Activated T-helper 1 cell treated with Interleukin-2 at 50 U/mL for 16 hours (primary cell): Measurements from ENCODE around the gene TUBA4B.

Experiments used
- DNase-seq: peaks from one replicate; pipeline ENCODE4 v3.0.0-alpha.2; 2020; ENCODE audit warnings: low read depth

The TUBA4B gene

DNA sequence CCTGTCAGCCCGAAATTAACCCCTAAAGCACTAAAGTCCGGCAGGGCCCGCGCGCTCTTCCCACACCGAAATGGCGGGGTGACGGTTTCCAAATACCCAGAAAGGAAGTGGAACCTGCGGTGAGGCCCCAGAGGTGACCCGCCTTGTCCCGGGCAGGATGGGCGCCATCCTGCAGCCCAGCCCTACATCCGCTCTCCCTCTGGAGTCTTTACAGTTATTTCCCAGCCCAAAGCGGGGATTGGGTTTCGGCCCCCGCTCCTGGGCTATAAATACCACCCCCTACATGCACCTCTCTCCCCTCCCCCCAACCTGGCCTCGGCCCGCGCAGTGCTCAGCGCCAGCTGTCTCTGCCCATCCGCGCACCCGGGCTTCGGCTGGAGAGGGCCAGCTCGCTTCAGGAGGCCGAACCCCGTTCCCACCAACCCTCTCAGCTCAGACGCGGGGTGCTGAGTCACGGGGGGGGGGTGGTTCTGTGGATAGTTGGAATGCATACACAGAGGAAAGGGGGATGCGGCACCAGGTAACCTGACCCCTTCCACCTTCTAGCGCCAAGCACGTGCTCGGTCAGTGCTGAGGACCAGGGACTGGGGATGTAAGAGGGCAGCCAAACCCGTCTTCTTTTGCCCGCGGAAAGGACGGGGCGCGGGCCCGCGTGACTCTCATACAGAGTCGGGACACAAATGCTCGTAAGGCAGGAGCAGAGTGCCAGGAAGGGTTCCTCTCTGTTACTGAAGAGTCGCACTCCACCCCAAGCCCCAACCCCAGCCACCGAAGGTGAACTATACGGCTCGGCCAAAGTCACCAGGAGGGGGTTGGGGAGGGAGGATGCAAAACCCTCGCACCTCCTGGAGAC is at the start of gene TUBA4B:
Gene TUBA4B (plus strand): TSS at position 344 of the 853 bp plus-strand sequence. CDS start 165 bp downstream, at position 509.
- no peak for DNase-seq

DNA sequence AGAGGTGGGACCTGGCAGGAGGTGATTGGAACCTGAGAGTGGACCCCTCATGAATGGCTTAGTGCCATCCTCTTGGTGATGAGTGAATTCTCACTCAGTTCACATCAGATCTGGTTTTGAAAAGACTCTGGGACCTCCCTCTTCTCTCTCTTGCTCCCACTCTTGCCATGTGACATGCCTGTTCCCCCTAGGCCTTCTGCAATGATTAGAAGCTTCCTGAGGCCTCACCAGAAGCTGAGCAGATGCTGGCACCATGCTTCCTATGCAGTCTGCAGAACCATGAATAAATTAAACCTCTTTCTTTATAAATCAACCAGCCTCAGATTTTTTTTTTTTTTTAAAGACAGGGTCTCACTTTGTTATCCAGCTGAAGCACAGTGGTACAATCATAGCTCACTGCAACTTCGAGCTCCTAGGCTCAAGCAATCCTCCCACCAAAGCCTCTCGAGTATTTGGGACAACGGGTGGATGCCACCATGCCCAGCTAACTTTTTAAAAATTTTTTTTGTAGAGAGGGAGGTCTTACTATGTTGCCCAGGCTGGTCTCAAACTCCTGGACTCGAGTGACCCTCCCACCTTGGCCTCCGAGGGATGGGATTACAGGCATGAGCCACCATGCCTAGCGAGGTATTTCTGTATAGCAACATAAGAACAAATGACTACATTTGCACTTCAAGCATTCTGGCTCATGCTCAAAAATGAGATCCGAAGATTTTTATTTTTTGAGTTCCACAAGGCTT is 48.4 kb upstream of the TUBA4B start:
- DNase-seq = no peak

DNA sequence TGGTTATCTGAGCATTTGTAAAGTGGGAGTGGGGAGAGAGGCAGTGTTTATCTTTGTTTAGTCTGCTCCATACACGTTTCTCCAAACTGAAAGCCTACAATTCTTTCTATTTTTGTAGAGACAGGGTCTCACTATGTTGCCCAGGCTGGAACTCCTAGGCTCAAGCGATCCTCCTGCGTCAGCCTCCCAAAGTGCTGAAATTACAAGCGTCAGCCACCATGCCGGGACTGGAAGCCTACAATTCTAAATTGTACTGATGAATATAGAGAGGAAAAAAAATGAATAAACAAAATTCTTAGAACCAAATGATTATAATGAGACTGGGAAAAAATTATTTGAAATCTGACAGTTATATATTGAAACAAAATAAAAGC is 47.9 kb upstream of the TUBA4B start:
- no peak for DNase-seq

DNA sequence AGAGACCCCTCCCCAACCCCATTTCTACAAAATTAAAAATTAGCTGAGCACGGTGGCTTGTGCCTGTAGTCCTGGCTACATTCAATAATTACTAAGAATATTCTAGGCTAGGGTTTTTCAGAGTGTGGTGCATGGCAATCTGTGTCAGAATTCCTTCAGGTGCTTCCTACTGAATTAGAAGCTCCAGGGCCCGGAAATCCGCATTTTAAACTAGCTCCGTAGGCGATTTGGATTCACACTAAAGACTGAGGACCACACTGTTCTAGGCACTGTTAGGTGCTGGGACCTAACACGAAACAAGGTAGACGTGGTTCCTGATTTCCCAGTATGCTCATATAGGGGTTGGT is 47.1 kb upstream of the TUBA4B start:
- DNase-seq = no peak

DNA sequence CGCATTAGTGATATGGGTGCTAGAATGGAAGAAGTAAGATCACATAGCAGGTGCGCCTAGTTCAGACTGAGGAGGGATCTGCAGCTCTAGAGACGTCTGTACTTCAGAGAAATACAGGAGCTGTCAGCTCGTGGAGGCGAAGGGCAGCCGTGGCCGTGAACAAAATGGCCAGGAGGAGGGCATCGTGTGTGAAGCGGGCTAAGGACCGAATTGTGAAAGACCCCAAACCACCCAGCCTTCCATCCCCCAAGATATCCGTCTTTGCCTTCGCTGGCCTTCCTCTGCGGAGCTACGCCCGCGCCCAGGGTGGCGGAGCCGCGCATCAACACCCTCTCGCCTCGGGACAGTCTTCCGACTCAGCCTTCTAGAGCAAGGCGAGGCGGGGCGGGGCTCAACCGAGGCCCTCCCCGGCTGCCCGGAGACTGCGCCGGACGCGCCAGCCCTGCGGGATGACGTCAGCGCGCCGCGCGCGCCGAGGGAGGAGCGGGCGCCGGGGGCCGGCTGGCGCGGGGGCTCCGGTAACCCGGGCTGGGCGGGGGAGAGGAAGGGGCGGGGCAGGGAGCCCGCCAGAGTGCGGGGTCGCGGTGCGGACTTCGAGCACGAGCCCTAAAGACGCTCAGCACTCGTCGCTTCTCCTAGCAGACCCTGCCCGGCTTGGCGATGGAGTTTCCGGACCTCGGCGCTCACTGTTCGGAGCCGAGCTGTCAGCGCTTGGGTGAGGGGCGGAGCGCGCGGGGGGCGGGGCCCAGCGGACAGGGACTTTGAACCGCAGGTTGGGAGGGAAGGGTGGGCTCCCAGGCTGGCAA is 46.5 kb upstream of the TUBA4B start, which contains the start of gene ZFAND2B:
Gene ZFAND2B (plus strand): TSS at position 455 of the 806 bp plus-strand sequence. CDS start 206 bp downstream, at position 661.
- DNase-seq = peak; percentile 95

DNA sequence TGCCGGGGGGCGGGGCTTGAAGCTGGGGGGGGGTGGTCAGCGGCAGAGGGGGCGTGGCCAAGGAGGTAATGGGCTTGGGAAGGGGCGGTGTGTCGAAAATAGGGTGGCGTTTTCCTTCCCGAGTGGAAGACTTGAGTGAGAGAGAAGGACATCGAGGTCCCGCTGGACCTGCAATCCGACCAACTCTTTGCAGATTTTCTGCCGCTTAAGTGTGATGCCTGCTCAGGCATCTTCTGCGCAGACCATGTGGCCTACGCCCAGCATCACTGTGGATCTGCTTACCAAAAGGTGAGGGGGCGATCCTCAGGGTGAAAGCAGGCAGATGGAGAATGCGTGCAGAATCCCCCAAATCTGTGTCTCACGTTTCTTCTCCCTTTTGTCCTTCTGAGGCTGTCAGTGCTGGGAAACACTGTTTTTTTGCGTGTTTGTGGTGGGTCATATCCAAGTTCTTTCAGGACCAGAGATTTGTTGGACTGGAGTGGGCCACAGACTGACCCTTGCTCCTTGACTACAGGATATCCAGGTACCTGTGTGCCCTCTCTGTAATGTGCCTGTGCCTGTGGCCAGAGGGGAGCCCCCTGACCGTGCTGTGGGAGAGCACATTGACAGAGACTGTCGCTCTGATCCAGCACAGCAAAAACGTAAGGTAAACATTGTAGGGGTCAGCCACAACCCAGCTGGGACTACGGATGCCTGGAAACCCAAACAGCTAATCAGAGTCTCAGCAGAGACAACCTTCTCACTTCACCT is 45.7 kb upstream of the TUBA4B start:
- DNase-seq = no peak

DNA sequence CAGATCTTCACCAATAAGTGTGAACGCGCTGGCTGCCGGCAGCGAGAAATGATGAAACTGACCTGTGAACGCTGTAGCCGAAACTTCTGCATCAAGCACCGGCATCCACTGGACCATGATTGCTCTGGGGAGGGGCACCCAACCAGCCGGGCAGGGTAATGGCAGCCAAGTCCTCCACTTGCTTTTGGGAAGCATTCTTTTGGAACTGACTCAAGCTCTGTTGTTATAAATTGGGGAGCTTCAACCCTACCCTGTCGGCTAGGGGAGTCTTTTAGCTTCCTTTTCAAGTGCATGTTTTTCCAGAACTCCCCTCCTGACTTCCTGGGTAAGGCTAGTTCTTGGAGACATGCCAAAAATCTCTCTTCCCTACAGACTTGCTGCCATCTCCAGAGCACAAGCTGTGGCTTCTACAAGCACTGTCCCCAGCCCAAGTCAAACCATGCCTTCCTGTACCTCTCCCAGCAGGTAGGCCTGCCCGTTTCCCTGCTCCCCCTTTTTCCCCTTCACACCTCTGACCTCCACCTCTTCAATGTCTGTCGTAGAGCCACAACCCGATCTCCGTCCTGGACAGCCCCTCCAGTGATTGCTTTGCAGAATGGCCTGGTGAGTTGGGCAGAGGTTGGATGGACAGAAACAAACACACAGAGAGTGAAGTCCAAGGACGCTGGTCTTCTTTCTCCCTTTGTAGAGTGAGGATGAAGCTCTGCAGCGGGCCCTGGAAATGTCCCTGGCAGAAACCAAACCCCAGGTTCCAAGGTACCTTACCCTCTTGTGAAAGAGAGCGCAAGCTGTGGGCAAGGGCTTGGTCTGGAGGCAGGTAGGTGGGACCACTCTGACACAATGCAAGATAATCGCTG is 44.9 kb upstream of the TUBA4B start:
- DNase-seq = no peak

DNA sequence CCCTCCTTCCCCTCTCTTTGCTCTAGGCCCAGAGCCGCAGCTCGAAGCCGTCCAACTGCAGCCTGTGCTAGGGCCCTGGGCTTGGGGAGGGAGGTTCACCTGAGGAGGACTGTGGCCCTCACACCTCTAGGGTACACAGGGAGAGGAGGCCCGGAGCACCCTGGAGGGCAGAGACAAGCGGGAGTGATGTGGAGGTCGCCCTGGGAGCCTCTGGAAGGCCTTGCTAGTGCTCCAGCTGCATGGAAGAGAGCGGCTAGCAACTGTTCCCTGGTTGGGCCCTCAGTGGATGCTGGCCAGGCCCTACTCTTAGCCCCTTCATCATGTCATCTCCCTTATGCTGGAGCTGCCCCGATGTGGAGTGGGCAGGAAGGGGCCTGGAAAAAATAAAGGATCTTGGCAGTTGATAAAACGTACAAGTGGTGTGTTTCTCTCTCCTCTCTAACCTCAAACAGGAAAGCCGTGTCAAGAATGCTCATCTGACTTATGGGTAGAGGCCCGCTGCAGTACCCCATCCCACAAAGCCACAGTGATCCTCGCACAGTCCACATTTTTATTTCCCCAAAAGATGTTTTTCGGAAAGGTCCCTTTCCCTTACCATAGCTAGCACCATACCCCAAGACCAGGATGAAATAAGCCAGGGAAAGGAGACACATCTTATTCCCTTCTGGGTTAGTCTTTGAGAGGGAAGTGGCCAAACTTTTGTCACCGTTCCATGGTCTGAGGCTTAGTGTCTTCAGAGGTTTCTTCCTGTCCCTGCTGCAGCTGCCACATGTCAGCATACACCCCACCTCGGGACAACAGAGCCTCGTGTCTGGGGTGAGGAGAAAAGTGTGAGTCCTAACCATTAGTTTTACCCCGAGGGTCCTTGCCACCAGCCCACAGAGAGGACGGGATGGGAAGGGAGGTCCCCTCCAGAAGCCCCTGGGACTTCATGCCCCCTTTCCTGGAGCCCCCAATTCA is 43.5 kb upstream of the TUBA4B start:
- DNase-seq = no peak

DNA sequence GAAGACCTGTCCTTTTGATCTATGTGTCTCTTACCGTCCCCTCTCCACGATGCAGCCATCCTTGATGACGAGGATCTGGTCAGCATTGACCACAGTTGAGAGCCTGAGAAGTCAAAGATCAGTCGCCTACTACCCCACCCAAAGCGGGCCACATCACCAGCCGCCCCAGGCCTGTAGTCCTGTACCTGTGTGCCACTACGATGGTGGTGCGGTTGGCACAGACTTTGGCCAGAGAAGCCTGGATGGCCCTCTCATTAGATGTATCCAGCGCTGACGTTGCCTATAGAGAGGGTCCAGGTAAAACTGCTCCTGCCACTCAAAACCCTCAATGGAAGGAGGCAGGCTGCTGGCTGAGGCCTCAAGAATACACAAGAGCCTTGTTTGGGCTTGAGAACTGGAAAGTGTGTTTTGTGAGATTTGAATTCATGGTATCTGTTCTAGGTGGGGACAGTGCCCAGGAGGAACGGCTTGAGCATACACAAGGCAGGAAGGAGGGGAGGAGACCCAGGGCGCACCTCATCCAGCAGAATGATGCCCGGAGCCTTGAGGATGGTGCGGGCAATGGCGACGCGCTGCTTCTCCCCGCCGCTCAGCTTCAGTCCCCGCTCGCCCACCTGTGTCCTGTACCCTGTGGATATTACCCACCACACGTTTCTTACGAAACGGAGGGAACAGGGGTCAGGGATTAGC is 42.7 kb upstream of the TUBA4B start:
- DNase-seq = no peak

DNA sequence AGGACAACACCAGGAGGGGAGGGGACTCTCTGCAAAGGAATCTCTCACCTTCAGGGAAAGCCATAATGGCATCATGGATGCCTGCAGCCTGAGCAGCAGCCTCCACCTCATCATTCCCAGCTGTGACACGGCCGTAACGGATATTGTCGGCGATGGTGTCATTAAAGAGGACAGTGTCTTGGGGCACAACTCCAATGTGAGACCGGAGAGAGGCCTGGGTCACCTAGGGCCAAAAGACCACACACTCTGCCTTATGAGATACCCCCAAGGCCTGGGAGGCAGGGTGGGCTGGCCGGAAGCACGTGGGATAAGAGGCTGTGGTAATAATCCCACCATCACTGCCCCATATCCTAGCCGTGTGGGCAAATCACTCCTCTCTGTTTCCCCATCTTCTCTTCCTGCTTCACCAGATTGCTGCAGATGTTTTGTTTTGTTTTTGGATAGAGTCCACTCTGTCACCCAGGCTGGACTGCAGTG is 42.1 kb upstream of the TUBA4B start:
- no peak for DNase-seq

DNA sequence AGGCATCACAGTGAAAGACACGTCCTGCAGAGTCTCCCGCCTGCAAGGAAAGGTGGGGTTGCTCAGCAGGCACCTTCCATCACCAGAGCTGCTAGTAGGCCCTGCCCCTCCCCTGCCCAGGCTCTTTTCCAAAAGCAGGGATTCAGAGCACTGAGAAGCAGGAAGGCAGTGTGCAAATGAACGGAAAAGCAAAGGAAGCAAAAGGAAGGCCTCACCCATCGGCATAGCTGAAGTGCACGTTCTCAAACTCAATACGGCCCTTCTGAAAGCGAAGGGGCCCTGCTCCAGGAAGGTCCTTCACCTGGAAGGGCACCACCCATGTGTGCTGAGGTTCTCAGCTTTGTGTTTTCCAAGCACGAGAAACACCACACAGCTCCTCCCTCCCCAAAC is 40.0 kb upstream of the TUBA4B start:
- DNase-seq = no peak

DNA sequence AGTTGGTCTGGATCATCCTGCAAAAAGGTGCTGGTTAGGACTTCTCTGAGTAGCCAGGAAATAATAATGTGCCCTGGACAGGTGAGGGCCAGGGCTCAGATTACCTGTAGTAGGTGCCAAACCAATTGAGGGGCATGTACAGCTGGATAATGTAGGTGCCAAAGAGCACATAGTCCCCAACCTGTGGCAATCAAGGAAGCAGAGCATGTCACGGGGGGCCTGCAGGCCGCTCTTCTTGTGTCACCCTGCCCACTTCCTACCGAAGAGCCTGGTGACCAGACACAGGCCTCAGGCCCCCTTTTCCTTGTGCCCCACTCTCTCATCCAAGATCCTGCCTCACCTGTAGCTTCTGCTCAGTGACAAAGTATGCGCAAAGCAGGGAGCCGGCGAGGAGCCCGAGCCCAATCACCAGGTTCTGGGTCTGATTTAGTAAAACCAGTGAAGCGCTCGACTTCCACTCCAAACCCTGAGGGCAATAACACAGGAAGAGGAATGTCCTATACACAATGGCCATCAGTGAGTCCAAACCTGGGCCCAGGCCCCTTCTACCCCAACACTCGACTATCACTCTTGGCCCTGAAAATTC is 39.5 kb upstream of the TUBA4B start:
- no peak for DNase-seq

DNA sequence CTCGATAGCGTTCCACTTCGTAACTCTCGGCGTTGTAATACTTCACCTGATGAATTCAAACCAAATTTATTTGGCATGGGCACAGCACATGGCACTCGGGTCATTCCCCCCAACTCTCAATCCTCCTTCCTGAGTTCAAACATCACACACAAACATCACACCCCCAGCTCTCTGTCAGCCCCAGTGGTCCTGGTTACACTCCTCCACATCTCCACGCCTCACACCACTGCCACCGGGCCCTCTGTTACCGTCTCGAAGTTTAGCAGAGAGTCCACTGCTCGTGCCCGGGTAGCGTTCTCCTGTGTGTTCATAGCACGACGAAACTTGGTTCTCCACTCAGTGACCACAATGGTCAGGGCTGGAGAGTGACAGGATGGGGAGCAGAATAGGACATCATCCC is 38.9 kb upstream of the TUBA4B start:
- DNase-seq = no peak

DNA sequence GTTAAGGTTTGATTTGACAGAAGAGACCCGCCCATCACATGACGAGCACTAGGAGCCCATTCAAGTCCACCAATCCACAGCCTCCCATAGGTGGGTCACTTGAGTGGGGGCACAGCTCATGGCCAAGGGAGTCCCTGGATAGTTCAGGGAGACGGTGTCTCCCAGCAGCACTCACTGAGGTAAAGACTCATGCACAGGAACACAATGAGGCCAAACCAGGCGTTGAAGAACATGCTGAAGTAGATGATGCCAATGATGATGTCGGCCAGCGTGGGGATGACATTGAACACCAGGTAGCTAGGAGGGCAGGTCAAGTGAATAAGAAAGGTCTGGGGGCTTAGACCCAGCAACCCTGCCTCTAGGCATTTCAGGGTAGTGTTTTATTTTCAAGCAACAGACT is 38.3 kb upstream of the TUBA4B start:
- no peak for DNase-seq

DNA sequence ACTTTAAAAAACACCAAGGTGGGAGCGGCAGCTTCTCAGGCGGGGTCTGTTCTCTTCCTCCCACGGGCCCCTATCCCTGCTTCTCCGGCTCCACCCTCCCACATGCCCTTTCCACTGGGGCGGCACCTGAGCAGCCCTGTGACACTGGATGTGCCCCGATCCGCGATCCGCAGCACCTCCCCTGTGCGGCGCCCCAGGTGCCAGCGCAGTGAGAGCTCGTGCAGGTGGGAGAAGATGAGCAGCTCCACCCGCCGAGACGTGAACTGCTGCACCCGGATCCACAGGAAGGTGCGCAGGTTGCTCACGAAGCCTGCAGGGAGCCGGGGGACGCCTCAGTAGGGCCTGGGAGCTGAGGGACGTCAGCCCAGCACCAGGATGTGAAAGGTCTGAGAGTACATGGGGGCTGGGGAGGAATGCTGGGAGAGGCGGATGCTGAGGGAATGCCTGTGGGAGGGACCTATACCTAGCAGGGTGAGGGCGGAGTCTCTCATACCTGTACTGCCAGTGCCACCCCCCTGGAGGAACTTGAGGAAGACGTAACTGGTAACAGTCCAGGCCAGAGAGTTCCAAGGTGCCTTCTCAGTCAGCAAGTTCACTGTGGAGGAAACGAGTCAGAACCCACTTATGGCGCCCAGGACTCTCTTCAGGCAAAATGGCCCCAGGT is 37.0 kb upstream of the TUBA4B start:
- no peak for DNase-seq

DNA sequence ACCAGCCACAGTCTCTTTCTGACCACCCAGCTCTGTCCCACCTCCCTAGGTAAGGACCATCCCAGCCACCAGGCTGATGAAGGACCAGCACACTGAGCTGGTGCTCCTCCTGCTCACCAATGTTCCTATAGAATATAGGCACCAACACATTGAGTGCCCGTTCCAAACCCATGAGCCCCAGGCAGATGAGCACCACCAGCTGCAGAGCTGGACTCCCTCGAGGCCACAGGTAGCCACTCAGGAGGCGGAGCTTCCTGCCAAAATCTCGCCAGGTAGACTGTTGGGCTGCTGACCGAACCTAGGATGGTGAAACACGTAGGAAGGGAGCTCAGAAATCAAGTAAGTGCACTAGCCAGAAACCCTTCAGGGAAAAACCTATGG is 36.5 kb upstream of the TUBA4B start:
- no peak for DNase-seq

DNA sequence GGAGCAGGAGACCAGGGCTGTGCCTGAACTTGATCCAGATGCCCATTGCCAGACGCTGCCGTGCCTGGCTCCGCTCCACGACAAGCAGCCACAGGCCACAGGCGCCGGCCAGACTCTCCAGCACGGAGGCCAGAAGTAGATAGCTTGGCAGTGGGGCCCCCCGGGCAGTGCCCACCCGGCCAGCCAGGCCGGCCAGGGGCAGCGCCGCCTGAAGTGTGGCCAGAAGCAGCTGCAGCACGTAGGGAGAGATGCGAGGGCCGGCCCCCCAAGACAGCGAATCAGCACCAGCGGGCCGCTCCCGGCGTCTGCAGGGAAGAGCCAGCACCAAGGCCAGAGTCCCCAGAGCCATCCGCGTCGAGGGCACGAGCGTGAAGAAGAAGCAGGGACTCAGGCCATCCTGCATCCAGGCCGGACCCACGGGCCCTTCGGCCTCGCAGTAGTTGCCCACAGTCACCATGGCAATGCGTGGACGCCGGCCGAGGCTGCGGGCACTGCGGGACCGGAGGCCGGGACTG is 34.8 kb upstream of the TUBA4B start:
- no peak for DNase-seq
